ENCODE measurements around the gene HGD. TPM values are rescaled to one million over a fixed set of nuclear protein-coding genes. Genes with fewer than 3 reads are reported as not detected.

HGD gene
- total and polyA plus RNA-seq, 12 donors = 0.12 to 1.2 TPM; not detected in 10

GRCh38 chr3:120705884-120706582 lies 24.0 kb upstream of the HGD start:
- DNase-seq (no peak), ATAC-seq (no peak)
- TF ChIP-seq CTCF (IDR thresholded peaks at IDR 0.05) = no peak
- intact Hi-C loops (cut with DNase I) = no loop called here
- no peaks in the 10 kb centered on the region for H3K4me1 ChIP-seq
- peaks cover 0 to 16% (median 0%) of the 10 kb centered on the region in 11 donors for H3K9me3 ChIP-seq
- no peaks in the 10 kb centered on the region for H3K27me3 ChIP-seq
- 91 to 96% methylated on average over 5 of the region's 5 CpGs for WGBS, 2 donors
- H3K27ac ChIP-seq = no peak overlapping the region
- no peak overlapping the region for H3K4me3 ChIP-seq
- H3K36me3 ChIP-seq = peaks cover 0 to 61% (median 9%) of the 10 kb centered on the region in 9 donors

- intact Hi-C loops (cut with DNase I) = no loop called here
- H3K4me3 ChIP-seq = no peak overlapping the region
- no peak for ATAC-seq
- DNase-seq = no peak
- peaks cover 0 to 16% (median 0%) of the 10 kb centered on the region in 11 donors for H3K9me3 ChIP-seq
- H3K36me3 ChIP-seq = peaks cover 0 to 48% (median 5%) of the 10 kb centered on the region in 9 donors
- TF ChIP-seq CTCF (IDR thresholded peaks at IDR 0.05) = no peak
- no peaks in the 10 kb centered on the region for H3K4me1 ChIP-seq
- H3K27me3 ChIP-seq = no peaks in the 10 kb centered on the region
- H3K27ac ChIP-seq = no peak overlapping the region
- 92 to 96% methylated on average over 3 of the region's 3 CpGs for WGBS, 2 donors
These were observed 17.3 kb upstream of the HGD start for GRCh38 chr3:120699333-120699732.

- Histone ChIP-seq H3K4me1 (peaks cover 0 to 13% (median 0%) of the 10 kb centered on the region in 9 donors), H3K27ac (no peak overlapping the region), H3K9me3 (no peaks in the 10 kb centered on the region), H3K4me3 (no peak overlapping the region), H3K36me3 (peaks cover 0 to 69% (median 0%) of the 10 kb centered on the region in 9 donors), H3K27me3 (no peaks in the 10 kb centered on the region)
- DNase-seq = no peak
- WGBS, 2 donors = 87 to 91% methylated on average over 1 of the region's 1 CpG
- intact Hi-C loops (cut with DNase I) = no loop called here
- ATAC-seq = no peak
- TF ChIP-seq CTCF (IDR thresholded peaks at IDR 0.05) = no peak
These were observed 11.6 kb upstream of the HGD start for GRCh38 chr3:120693439-120694171.

- ATAC-seq (no peak), DNase-seq (no peak)
- Histone ChIP-seq H3K36me3 (peaks cover 0 to 40% (median 3%) of the 10 kb centered on the region in 9 donors), H3K4me3 (no peak overlapping the region), H3K27me3 (no peaks in the 10 kb centered on the region), H3K27ac (peak overlapping the region in 1 of 10 donors; percentile 33), H3K4me1 (peaks cover 0 to 20% (median 0%) of the 10 kb centered on the region in 9 donors), H3K9me3 (no peaks in the 10 kb centered on the region)
- intact Hi-C loops (cut with DNase I) = no loop called here
- WGBS, 2 donors = 86 to 88% methylated on average over 3 of the region's 3 CpGs
- TF ChIP-seq CTCF (IDR thresholded peaks at IDR 0.05) = no peak
These were observed 7.4 kb upstream of the HGD start for GRCh38 chr3:120689395-120689794.

All from heart right ventricle (tissue), 16 donors.